OCI-LY7 (cell line): ENCODE measurements around the gene S100B.

Experiments used
- CTCF ChIP-seq: fragments of 200-600 bp; sonication (generic); conservative IDR thresholded peaks from 2 replicates; pipeline ENCODE4 v1.5.1; 2014; ENCODE audit warnings: mild to moderate bottlenecking, antibody characterized with exemption, low read length, moderate library complexity, mixed read lengths
- EZH2phosphoT487 ChIP-seq: fragments of 200-600 bp; sonication (generic); IDR thresholded peaks from 2 replicates; pipeline ENCODE4 v1.6.1; 2018; ENCODE audit warnings: low read depth, borderline replicate concordance, mild to moderate bottlenecking, mixed run types, antibody characterized with exemption, low read length, moderate library complexity, mixed read lengths

- TF ChIP-seq CTCF: no peak
- no peak for TF ChIP-seq EZH2phosphoT487
Measured at GRCh38 chr21:46616656-46617055, 11.8 kb upstream of the S100B start.
